Smooth muscle cell of the coronary artery (primary cell): ENCODE data around the gene MAGEC3. TPM values are rescaled to one million over a fixed set of nuclear protein-coding genes. Genes with fewer than 3 reads are reported as not detected.

Experiments used
- total RNA-seq: library from RNA; depleted of rRNA; stranded (reverse); fragments of >200 nt; gene quantifications from 2 replicates; pipeline ENCODE4 v1.2.3, GENCODE V29; 2014; ENCODE audit warnings: low replicate concordance

MAGEC3 gene, protein sequence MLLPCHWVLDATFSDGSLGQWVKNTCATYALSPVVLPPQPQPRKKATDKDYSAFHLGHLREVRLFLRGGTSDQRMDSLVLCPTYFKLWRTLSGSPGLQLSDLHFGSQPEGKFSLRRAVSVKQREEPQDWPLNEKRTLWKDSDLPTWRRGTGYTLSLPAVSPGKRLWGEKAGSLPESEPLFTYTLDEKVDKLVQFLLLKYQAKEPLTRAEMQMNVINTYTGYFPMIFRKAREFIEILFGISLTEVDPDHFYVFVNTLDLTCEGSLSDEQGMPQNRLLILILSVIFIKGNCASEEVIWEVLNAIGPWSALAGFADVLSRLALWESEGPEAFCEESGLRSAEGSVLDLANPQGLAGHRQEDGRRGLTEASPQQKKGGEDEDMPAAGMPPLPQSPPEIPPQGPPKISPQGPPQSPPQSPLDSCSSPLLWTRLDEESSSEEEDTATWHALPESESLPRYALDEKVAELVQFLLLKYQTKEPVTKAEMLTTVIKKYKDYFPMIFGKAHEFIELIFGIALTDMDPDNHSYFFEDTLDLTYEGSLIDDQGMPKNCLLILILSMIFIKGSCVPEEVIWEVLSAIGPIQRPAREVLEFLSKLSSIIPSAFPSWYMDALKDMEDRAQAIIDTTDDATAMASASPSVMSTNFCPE
- not detected in 2 replicates for total RNA-seq

DNA sequence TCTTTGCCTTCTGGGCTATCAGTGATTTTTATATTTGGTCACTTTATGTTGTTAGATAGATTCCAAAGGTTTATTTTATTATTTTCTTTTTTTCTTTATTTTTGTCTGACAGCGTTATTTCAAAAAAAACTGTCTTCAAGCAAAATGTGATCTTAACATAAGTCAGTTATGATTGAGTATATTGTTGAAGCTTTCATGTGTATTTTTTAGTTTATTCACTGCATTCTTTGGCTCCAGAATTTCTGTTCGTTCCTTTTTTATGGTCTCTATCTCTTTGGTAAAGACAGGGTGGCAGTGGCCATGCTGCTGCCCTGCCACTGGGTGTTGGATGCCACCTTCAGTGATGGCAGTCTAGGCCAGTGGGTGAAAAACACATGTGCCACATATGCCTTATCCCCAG is at the start of gene MAGEC3:
Gene MAGEC3 (plus strand): TSS at position 301 of the 400 bp plus-strand sequence. CDS start 0 bp downstream, at position 301.

DNA sequence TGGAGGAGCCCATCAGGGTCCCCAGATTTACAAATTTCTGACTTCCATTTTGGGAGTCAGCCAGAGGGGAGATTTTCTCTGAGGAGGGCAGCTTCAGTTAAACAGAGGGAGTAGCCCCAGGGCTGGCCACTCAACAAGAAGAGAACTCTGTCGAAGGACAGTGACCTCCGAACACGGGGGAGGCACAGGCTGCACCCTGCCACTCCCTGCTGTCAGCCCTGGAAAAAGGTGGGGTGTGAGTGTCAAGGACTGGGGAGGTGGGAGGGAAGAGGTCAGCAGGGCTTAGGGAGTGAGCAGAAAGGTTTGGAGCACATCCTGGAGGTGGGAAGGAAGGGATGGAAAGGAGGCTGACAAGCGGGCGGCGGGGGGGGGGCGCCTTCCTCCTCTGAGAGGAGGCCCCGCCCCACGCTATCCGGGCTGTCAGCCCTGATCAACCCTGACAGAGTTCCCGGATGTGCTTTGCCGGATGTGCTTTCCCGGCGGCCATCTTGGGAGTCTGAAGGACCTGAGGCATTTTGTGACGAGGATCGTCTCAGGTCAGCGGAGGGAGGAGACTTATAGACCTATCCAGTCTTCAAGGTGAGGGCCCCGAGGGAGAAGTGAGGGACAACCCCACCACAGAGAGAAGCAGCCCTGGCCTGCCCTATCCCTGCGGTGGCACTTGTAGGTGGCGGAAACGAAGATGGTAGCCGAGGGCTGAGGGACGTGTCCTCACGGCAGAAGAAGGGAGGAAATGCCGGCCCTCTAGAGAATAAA is 65.5 kb downstream of the MAGEC3 start, which contains the start of gene MAGEC1:
Gene MAGEC1 (plus strand): TSS at position 495 of the 756 bp plus-strand sequence. CDS start 1,179 bp downstream, outside the sequence.

Other genes starting within 250 kb of the MAGEC3 start
- gene SPANXA2, start 248.6 kb upstream of the MAGEC3 start, total RNA-seq = not detected in 2 replicates
- gene SPANXD, start 139.6 kb upstream of the MAGEC3 start, total RNA-seq = not detected in 2 replicates
- not detected in 2 replicates for gene MAGEC1, start 65.6 kb downstream of the MAGEC3 start, total RNA-seq